ENCODE data around the gene HOXC12.

HOXC12 gene

GRCh38 chr12:54004841-54005530, 50.3 kb downstream of the HOXC12 start:
- peak overlapping the region; percentile 96 for H3K4me3 ChIP-seq (ENCODE audit: low read depth, low read length)
- POLR2A ChIA-PET = interaction anchor here (0.8 to 2.3 kb wide), 6 partner anchors 9 to 186 kb away, joined by 3 to 10 read pairs (median 4); no protein-coding TSS in a partner anchor
- CTCF ChIA-PET = interaction anchor here (0.7 to 21.3 kb wide), 23 partner anchors 8 to 365 kb away, joined by 3 to 756 read pairs (median 5); partner anchors contain the start of genes HOXC10, HOXC5, HOXC6 and SMUG1

GRCh38 chr12:54005531-54005852, 50.8 kb downstream of the HOXC12 start:
- POLR2A ChIA-PET = interaction anchor here (0.6 to 2.3 kb wide), 9 partner anchors 12 to 196 kb away, joined by 3 to 10 read pairs (median 4); partner anchors contain the start of gene HOXC5
- CTCF ChIA-PET = interaction anchor here (0.6 to 21.3 kb wide), 22 partner anchors 8 to 365 kb away, joined by 3 to 756 read pairs (median 5); partner anchors contain the start of genes HOXC10, HOXC5, HOXC6 and SMUG1

More at GRCh38 chr12:54004841-54005530, 50.3 kb downstream of the HOXC12 start:
- DNase-seq (ENCODE audit: low read depth, low spot score) = no peak
- no peak for TF ChIP-seq CTCF (IDR thresholded peaks at IDR 0.05; ENCODE audit: insufficient read depth, low read length, missing control alignments)

DNA sequence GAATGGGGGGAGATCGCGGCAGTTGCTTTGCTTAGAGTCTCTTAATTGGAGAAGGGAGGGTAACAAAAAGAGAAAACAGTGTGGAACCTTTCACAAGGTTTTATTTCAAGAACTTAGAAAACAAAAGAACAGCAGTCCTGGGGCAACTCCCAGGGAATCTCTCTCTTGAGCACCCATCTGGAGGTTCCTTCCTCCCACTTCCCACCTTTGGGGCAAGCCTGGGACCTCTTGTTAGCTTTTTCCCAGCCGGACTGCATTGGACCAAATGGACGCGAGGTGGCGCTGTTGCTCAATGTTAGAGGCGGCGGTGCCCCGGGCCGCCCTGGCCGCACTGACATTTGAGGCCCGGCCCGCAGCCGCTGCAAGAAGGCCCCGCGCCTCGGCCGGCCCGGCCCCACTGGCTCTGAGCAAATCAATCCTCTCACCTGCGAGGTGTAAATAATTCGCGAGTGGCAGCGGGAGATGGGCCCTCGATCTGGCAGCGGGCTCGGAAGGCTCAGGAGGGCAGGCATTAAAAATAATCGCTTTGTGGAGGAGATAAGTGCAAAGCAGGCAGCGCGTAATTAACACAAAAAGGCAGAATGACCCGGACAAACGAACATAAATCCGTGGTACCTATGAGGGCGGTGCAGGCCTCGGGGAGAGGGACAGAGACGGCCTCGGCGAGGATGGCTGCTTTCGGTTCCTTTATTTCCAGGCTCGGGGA, 51.3 kb downstream of the HOXC12 start:
- POLR2A ChIA-PET = interaction anchor here (0.6 to 3.2 kb wide), 11 partner anchors 11 to 195 kb away, joined by 3 to 23 read pairs (median 4); partner anchors contain the start of gene HOXC5
- H3K4me3 ChIP-seq (ENCODE audit: low read depth, low read length) = peak overlapping the region; percentile 96
- DNase-seq (ENCODE audit: low read depth, low spot score) = no peak
- peak; percentile 90 for TF ChIP-seq CTCF (IDR thresholded peaks at IDR 0.05; ENCODE audit: insufficient read depth, low read length, missing control alignments)
- CTCF ChIA-PET = interaction anchor here (0.6 to 21.3 kb wide), 24 partner anchors 8 to 374 kb away, joined by 3 to 756 read pairs (median 5); partner anchors contain the start of genes HOXC10, HOXC5, HOXC6 and HOXC9

More at GRCh38 chr12:54005531-54005852, 50.8 kb downstream of the HOXC12 start:
- peak overlapping the region; percentile 96 for H3K4me3 ChIP-seq (ENCODE audit: low read depth, low read length)
- TF ChIP-seq CTCF (IDR thresholded peaks at IDR 0.05; ENCODE audit: insufficient read depth, low read length, missing control alignments) = no peak
- no peak for DNase-seq (ENCODE audit: low read depth, low spot score)

GRCh38 chr12:54006559-54007220, 52.0 kb downstream of the HOXC12 start:
- ChIA-PET POLR2A (interaction anchor here (0.5 to 3.2 kb wide), 9 partner anchors 10 to 193 kb away, joined by 3 to 53 read pairs (median 4); partner anchors contain the start of gene HOXC5), CTCF (interaction anchor here (0.8 to 21.3 kb wide), 15 partner anchors 9 to 373 kb away, joined by 3 to 756 read pairs (median 20); partner anchors contain the start of genes HOXC10, HOXC5, HOXC6 and HOXC9)
- DNase-seq (ENCODE audit: low read depth, low spot score) = no peak
- TF ChIP-seq CTCF (IDR thresholded peaks at IDR 0.05; ENCODE audit: insufficient read depth, low read length, missing control alignments) = no peak
- H3K4me3 ChIP-seq (ENCODE audit: low read depth, low read length) = peak overlapping the region; percentile 96

DNA sequence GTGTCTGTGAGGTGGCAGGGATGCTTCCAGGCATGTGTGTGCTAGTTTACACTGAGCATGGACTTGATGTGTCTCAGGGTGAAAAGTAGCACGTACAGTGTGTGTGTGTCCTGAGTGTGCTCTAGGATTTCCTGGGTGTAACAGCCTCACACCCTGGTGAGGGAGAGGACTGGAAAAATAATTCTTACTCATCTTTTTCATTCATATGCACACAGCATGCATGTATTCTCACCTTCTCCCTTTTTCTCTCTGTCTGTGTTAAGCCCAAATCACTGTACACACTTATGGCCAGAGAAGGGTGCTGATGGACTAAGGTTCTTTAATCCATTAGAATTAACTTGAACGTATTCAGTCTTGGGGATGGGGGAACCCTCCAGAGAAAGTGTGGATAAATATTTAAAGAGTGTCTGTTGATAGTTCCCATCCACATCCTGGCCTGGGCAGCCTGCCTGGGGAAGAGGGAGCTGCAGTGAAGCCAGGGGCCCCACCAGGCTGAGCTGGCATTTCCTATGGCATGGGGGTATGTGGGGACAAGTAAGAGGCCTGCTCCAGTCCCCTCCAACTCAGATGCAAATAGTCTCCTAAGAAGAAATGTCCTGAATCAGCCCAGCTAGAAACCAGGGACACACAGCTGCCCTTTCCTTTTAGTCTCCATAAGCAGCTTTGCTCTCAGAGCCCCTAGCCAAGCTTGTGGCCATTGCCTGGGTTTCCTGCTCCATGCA, 53.0 kb downstream of the HOXC12 start:
- ChIA-PET CTCF (interaction anchor here (0.8 to 21.3 kb wide), 16 partner anchors 9 to 372 kb away, joined by 3 to 756 read pairs (median 12); partner anchors contain the start of genes HOXC10, HOXC5, HOXC6 and HOXC9), POLR2A (interaction anchor here (0.5 to 3.2 kb wide), 17 partner anchors 8 to 194 kb away, joined by 3 to 53 read pairs (median 3); partner anchors contain the start of genes HOXC5, HOXC6 and HOXC9)

More for the DNA sequence above, 53.0 kb downstream of the HOXC12 start:
- no peak for TF ChIP-seq CTCF (IDR thresholded peaks at IDR 0.05; ENCODE audit: insufficient read depth, low read length, missing control alignments)
- H3K4me3 ChIP-seq (ENCODE audit: low read depth, low read length) = peak overlapping the region; percentile 96
- no peak for DNase-seq (ENCODE audit: low read depth, low spot score)
